Neural cell (in vitro differentiated cells): ENCODE measurements around the gene PANK1.

ENCODE experiments used
- POLR2AphosphoS5 ChIP-seq: IDR thresholded peaks from 2 replicates; pipeline ENCODE4 v1.6.1; 2012
- TF ChIP-seq, protein P1 (sequence below): fragments of 450-650 bp; IDR thresholded peaks from 2 replicates; pipeline ENCODE4 v1.5.1; 2014; ENCODE audit warnings: antibody characterized with exemption, mild to moderate bottlenecking, moderate library complexity; ENCODE audit not compliant: poor library complexity, severe bottlenecking
- TF ChIP-seq, protein P2 (sequence below): IDR thresholded peaks from 2 replicates; pipeline ENCODE4 v1.6.1; 2012; ENCODE audit warnings: borderline replicate concordance

DNA sequence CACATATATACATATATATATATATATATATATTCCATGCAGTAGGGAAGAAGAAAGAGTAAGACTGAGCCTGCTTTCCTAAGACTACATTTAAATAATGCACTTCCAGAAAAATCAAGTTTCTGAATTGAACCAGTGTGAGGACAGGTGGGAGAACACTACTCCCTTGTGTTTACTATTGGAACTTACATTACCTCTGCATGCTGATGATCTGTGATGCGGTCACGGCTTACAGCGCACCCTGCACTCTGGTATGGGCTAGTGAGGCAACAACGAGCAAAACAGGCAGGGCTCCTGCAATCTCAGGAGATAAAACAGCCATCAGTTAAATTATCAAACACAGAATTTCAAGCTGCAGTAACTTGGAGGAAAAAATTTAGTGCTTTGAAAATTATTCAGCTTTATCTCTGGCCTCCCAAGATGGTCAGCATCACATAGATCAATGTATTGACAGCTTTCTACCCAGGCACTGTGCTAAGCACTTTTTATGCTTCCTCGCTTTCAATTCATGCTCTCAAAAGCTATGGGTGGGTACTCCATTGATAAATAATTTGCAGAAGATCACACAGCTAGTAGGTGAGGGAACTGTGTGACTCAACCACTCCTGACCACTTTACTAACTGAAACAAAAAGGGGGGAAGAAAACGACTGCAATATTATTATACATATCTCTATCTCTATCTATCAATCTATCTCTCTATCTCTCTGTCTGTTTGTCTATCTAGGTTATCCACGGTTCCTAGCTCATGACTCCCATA is 89.2 kb downstream of the PANK1 start:
- TF ChIP-seq, protein P1, sequence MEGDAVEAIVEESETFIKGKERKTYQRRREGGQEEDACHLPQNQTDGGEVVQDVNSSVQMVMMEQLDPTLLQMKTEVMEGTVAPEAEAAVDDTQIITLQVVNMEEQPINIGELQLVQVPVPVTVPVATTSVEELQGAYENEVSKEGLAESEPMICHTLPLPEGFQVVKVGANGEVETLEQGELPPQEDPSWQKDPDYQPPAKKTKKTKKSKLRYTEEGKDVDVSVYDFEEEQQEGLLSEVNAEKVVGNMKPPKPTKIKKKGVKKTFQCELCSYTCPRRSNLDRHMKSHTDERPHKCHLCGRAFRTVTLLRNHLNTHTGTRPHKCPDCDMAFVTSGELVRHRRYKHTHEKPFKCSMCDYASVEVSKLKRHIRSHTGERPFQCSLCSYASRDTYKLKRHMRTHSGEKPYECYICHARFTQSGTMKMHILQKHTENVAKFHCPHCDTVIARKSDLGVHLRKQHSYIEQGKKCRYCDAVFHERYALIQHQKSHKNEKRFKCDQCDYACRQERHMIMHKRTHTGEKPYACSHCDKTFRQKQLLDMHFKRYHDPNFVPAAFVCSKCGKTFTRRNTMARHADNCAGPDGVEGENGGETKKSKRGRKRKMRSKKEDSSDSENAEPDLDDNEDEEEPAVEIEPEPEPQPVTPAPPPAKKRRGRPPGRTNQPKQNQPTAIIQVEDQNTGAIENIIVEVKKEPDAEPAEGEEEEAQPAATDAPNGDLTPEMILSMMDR: no peak
- TF ChIP-seq POLR2AphosphoS5: no peak
- TF ChIP-seq, protein P2, sequence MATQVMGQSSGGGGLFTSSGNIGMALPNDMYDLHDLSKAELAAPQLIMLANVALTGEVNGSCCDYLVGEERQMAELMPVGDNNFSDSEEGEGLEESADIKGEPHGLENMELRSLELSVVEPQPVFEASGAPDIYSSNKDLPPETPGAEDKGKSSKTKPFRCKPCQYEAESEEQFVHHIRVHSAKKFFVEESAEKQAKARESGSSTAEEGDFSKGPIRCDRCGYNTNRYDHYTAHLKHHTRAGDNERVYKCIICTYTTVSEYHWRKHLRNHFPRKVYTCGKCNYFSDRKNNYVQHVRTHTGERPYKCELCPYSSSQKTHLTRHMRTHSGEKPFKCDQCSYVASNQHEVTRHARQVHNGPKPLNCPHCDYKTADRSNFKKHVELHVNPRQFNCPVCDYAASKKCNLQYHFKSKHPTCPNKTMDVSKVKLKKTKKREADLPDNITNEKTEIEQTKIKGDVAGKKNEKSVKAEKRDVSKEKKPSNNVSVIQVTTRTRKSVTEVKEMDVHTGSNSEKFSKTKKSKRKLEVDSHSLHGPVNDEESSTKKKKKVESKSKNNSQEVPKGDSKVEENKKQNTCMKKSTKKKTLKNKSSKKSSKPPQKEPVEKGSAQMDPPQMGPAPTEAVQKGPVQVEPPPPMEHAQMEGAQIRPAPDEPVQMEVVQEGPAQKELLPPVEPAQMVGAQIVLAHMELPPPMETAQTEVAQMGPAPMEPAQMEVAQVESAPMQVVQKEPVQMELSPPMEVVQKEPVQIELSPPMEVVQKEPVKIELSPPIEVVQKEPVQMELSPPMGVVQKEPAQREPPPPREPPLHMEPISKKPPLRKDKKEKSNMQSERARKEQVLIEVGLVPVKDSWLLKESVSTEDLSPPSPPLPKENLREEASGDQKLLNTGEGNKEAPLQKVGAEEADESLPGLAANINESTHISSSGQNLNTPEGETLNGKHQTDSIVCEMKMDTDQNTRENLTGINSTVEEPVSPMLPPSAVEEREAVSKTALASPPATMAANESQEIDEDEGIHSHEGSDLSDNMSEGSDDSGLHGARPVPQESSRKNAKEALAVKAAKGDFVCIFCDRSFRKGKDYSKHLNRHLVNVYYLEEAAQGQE: no peak
